ENCODE results near the gene PIK3R1. TPM values are rescaled to one million over a fixed set of nuclear protein-coding genes. Genes with fewer than 3 reads are reported as not detected.

The PIK3R1 gene
- polyA plus RNA-seq, 1 experiment = 7.6 TPM

DNA sequence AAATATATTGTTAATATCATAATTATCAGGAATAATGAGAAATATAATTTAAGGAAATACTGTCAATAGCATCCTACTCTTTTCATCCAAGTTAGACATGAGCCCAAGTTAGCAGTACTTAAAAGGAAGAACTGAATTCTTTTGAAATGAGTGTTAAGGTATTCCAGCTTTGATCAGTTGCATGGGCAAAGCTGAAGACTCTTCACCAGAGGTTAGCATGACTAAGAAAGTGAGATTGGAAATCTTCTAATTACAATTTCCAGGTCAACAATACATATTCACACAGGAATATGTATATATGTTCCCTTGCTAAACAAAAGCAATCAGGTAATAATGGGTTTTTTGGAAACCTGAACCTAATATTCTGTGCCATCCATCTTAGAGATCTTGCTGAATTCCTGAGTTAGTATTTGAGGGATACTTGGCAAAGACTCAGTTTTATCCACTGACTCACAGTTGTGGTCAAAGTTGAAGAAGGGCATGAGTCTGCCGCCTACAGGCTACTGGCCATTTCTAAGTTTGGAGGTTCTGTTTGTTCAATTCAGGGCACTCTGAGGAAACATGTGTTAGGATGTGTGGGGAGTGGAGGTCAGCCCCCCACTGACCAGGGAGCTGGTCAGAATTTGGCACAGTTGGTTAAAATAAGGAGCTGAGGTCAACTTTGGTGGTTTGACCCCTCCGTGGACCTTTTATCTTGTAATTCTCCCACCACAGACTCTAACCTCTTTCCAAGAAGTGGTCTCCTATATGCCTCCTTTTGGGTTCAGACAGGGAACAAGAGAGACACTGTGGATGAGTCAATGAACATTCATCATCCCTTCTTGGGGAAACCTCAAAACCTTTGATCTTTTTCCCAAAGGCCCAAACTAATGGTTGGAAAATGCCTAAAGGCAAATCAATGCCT lies 118.3 kb downstream of the PIK3R1 start:
- Histone ChIP-seq H3K4me3 (ENCODE audit: low read depth, low read length) (no peak overlapping the region), H3K27ac (ENCODE audit: low read depth, low read length) (no peak overlapping the region), H3K9me3 (ENCODE audit: control insufficient read depth, insufficient read depth, low read length) (no peaks in the 10 kb centered on the region), H3K27me3 (ENCODE audit: control insufficient read depth, insufficient read depth, low read length) (no peaks in the 10 kb centered on the region)
- POLR2A ChIA-PET = interaction anchor here (0.7 kb wide), 1 partner anchor 164 kb away, joined by 3 read pairs; no protein-coding TSS in a partner anchor
- CTCF ChIA-PET = interaction anchor here (0.6 to 1.1 kb wide), 2 partner anchors 41 to 47 kb away, joined by 3 read pairs; no protein-coding TSS in a partner anchor
- peak; percentile 36 for DNase-seq (ENCODE audit: low read depth, low spot score)
- TF ChIP-seq, protein P1, sequence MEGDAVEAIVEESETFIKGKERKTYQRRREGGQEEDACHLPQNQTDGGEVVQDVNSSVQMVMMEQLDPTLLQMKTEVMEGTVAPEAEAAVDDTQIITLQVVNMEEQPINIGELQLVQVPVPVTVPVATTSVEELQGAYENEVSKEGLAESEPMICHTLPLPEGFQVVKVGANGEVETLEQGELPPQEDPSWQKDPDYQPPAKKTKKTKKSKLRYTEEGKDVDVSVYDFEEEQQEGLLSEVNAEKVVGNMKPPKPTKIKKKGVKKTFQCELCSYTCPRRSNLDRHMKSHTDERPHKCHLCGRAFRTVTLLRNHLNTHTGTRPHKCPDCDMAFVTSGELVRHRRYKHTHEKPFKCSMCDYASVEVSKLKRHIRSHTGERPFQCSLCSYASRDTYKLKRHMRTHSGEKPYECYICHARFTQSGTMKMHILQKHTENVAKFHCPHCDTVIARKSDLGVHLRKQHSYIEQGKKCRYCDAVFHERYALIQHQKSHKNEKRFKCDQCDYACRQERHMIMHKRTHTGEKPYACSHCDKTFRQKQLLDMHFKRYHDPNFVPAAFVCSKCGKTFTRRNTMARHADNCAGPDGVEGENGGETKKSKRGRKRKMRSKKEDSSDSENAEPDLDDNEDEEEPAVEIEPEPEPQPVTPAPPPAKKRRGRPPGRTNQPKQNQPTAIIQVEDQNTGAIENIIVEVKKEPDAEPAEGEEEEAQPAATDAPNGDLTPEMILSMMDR (IDR thresholded peaks at IDR 0.05; ENCODE audit: low read depth, low read length) = peak; percentile 45

DNA sequence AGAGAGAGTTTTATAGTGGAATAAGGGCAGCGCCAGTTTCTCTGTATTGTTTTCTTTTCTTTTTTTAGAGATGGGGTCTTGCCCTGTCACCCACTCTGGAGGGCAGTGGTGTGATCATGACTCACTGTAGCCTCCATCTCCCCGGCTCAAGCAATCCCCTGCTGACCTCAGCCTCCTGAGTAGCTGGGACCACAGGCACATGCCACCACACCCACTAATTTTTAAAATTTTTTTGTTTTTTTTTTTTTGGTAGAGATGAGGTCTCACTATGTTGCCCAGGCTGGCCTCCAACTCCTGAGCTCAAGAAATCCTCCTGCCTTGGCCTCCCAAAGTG lies 119.0 kb downstream of the PIK3R1 start:
- TF ChIP-seq, protein P1 (IDR thresholded peaks at IDR 0.05; ENCODE audit: low read depth, low read length) = no peak
- H3K4me3 ChIP-seq (ENCODE audit: low read depth, low read length) = no peak overlapping the region
- H3K27ac ChIP-seq (ENCODE audit: low read depth, low read length) = no peak overlapping the region
- no peaks in the 10 kb centered on the region for H3K9me3 ChIP-seq (ENCODE audit: control insufficient read depth, insufficient read depth, low read length)
- ChIA-PET POLR2A (no interaction called here), CTCF (interaction anchor here (1.1 kb wide), 1 partner anchor 42 kb away, joined by 3 read pairs; no protein-coding TSS in a partner anchor)
- DNase-seq (ENCODE audit: low read depth, low spot score) = no peak
- H3K27me3 ChIP-seq (ENCODE audit: control insufficient read depth, insufficient read depth, low read length) = no peaks in the 10 kb centered on the region

DNA sequence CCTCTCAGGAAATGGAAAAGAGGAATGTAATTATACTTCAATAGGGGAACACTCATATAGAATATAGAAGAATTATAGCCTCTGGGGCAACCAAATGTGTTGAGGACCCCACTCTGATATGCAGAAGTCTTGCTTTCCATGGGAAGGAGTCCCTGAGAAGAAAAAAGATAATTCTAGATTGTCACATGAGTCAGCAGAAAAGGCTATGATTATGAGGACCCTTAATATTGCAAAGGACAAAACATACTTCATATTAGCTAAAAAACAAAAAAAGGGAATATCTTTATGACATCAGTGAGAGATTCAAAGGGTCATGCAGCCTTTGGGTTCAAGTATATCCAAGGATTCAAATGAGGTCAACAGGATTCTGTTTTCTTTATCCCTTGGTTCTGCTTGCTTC lies 119.5 kb downstream of the PIK3R1 start:
- no peaks in the 10 kb centered on the region for H3K27me3 ChIP-seq (ENCODE audit: control insufficient read depth, insufficient read depth, low read length)
- TF ChIP-seq, protein P1 (IDR thresholded peaks at IDR 0.05; ENCODE audit: low read depth, low read length) = no peak
- CTCF ChIA-PET = interaction anchor here (1.1 kb wide), 1 partner anchor 42 kb away, joined by 3 read pairs; no protein-coding TSS in a partner anchor
- H3K9me3 ChIP-seq (ENCODE audit: control insufficient read depth, insufficient read depth, low read length) = no peaks in the 10 kb centered on the region
- H3K4me3 ChIP-seq (ENCODE audit: low read depth, low read length) = no peak overlapping the region
- POLR2A ChIA-PET = no interaction called here
- H3K27ac ChIP-seq (ENCODE audit: low read depth, low read length) = no peak overlapping the region
- no peak for DNase-seq (ENCODE audit: low read depth, low spot score)

DNA sequence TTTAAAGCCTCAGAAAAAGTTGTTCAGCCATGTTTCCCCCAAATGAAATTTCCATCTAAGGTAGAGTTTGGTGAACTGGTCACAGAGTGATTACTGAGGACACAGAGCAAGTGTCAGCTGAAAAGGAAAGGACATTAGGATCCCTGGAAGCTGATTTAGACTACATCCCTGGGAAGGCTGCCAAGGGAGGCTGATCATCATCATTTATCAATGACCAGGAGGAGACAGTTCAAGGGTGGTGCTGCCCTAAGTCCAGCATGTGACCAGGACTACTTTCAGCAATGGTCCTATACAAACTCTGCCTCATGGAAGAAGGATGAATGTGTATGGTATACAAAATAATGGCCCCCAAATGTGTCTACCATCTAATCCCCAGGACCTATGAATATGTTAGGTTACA lies 120.6 kb downstream of the PIK3R1 start:
- TF ChIP-seq, protein P1 (IDR thresholded peaks at IDR 0.05; ENCODE audit: low read depth, low read length) = no peak
- H3K27ac ChIP-seq (ENCODE audit: low read depth, low read length) = no peak overlapping the region
- DNase-seq (ENCODE audit: low read depth, low spot score) = no peak
- CTCF ChIA-PET = no interaction called here
- H3K9me3 ChIP-seq (ENCODE audit: control insufficient read depth, insufficient read depth, low read length) = no peaks in the 10 kb centered on the region
- no peak overlapping the region for H3K4me3 ChIP-seq (ENCODE audit: low read depth, low read length)
- H3K27me3 ChIP-seq (ENCODE audit: control insufficient read depth, insufficient read depth, low read length) = no peaks in the 10 kb centered on the region
- POLR2A ChIA-PET = no interaction called here

DNA sequence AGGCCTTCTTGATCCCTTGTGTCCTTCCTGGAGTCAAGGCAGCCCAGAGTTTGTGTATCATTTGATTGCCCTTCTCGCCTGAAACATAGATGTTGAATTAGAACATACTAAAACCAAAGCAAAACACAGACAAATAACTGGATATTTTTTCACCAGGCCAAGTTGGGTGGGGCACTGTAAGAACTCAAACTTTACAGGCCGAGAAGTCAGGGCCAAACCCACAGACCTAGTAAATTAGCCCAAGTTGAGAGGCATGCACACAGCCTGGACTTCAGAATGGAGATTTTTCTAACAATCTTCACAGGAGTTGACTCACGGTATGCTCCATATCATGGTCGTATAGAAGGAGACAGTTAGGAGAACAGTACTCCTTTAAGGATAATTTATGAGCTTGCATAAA lies 121.7 kb downstream of the PIK3R1 start:
- H3K9me3 ChIP-seq (ENCODE audit: control insufficient read depth, insufficient read depth, low read length) = no peaks in the 10 kb centered on the region
- TF ChIP-seq, protein P1 (IDR thresholded peaks at IDR 0.05; ENCODE audit: low read depth, low read length) = no peak
- no peaks in the 10 kb centered on the region for H3K27me3 ChIP-seq (ENCODE audit: control insufficient read depth, insufficient read depth, low read length)
- no peak for DNase-seq (ENCODE audit: low read depth, low spot score)
- ChIA-PET POLR2A (no interaction called here), CTCF (no interaction called here)
- H3K4me3 ChIP-seq (ENCODE audit: low read depth, low read length) = no peak overlapping the region
- no peak overlapping the region for H3K27ac ChIP-seq (ENCODE audit: low read depth, low read length)

Data from AG04450 (cell line).